Measurements from ENCODE around the gene TMEM115.

TMEM115 gene

DNA sequence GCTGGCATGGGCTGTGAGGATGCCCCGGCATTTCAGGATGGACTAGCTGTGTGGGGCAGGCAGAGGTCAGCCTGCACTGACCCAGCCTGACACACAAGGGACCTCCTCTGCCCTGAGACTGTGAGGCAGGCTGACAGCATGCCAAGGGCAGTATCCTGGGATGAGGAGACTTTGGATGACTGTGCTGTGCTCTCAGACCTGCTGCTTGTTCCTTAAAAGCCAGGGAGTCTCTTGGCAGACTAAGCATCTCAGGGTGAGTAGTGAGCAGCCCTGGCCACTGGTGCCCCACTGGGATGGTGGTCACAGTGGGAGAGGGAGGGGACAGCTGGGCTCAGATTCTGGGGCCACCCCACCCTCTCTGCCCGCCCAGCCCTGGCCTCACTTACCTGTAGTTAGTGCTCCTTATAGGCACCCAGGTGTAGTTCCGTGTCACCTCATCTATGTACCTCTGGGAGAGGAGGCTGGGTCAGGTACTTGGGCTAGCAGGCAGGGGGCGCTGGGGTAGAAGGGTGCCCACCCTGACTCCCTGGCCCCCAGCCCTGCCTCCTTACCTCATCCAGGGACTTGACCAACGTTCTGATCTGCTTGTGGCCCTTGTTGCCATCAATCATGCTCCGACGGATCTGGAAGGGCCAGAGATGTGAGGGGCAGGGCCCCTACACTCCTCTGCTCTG lies 16.1 kb upstream of the TMEM115 start:
- DNase-seq = no peak

DNA sequence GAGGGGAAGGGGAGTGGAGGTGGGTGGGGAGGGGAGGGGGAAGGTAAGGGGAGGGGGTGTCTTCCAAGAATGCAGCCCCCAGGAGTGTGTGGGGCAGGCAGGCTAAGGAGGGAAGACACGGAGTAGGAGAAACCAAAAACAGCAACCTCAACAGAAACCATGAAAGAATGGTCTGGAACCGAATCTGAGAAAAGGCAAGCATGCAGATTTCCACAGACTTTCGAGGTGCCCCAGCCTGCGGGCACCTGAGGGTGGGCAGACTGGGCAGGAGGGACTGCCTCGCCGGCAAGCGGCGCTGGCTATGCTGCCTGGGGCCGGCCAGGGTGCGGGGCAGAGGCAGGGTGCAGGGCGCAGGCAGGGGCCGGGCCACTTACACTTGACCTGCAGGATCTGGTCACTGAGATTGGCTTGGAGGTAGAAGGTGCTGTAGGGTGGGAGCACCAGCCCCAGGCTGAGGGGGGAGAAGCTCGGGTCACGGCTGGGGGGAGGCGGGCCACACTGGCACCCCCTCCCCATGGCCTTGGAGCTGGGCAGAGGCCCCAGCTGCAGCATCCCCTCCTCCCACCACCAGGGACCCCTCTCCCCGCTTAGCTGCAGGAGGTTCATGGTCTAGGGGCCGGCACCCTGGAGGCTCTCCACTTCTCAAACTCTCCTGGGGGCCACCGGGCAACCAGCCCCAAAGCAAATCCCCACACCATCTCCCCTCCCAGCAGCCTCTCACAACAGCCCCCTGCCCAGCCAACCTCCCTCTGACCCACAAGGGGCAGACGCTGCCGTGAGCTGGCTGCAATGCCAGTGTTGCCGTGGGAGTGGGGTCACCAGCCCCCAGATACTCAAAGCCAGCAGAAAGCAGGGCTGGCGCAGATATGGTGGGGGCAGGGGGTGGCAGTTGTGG lies 15.3 kb upstream of the TMEM115 start:
- DNase-seq = no peak

DNA sequence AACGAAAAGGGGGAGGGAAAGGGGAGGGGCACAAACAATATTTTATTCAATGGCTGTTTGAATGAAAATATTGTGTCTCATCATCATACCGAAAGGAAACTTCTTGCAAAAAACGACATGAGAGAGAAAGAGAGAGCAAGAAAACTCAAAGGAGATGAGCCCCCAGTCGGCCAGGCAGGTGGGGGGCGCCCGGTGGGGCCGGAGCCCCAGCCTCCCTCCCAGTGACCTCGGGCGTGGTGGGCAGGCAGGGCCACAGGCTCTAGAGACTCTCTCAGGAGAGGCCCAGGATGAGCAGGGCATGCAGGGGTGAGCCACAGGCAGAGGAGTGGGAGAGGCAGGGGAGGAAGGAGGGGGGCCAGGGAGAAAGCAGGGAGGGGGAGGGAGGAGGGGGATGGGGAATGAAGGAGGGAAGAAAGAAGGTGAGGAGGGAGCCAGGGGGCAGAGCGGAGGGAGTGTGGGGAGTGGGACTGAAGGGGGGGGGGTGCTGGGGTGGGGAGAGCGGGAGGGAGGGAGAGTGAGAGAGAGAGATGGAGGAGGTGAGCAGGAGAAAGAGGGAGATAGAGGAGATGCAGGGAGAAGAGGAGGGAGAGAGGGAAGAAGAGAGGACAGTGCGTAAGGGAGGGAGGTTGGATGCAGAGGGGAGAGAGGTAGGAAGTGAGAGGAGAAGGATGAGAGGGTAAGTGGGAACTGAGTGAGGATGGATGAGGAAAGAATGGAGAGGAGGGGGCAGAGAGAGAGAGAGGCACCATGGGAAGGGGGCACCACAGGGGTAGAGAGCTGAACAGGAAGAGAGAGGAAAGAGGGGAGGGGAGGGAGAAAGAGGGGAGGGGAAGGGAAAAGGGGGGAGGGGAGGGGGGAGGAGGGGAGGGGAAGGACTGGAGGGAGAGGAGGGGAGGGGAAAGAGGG lies 14.1 kb upstream of the TMEM115 start:
- DNase-seq = no peak

DNA sequence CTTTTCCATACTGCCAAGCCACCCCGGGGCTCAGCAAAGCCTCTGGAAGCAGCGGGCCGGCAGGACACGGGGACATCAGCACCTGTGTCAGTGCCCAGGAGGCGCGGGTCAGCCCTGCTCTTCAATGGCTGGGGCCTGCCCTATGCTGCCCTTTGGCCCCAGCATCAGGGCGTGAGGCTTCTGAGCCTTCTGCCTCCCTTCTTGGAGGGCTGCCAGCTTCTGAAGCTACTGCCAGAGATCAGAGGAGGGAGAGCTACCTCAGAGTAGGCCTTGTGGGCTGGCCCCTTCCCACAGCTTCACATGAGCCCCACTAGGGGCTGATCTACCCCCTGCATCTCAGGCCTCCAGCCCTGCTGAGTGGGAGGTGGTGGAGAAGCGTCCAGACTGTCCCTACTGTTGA lies 13.0 kb upstream of the TMEM115 start:
- no peak for DNase-seq

DNA sequence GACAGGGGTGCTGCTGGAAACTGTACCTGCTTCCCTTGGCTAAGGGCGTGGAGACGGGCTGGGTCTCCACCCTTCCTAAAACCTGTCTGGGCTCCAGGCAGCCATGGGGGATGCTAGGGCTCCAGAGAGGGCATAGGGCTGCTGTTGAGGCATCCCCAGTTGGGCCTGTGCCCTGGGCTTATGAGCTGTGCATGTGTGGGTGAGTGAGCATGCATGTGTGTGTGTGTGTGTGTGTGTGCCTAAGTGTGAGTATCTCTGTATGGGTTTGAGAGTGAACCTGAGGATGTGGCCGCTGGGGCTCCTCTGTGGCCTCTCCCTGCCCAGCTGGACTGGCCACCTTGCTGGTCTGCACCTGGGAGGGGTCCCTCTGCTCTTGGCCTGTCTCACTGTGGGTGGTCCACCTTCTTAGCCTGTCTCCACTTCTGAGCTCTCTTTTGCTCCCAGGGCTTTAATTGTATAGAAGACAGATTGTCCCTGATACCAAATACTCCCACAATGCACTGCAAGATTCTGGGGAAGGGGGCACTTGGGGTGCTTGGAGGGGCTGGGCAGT lies 11.9 kb upstream of the TMEM115 start:
- no peak for DNase-seq

DNA sequence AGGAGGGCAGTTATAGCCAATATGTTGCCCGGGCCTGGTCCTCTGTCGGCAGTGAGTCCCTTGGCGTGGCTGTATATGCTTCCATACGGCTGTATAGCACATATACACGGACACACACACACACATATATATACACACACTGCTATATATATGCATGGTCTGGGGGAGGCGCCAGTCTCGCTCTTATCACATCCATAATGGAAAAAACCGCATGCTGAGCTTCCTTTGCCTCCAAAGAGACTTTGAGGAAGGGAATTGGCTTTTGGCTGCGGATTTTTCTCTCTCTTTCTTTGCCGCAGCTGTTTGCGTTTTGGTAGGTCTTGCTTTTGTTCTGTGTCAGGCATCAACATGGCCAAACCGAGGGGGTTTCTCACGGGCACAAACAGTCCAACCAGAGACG lies 11.3 kb upstream of the TMEM115 start:
- DNase-seq = no peak

DNA sequence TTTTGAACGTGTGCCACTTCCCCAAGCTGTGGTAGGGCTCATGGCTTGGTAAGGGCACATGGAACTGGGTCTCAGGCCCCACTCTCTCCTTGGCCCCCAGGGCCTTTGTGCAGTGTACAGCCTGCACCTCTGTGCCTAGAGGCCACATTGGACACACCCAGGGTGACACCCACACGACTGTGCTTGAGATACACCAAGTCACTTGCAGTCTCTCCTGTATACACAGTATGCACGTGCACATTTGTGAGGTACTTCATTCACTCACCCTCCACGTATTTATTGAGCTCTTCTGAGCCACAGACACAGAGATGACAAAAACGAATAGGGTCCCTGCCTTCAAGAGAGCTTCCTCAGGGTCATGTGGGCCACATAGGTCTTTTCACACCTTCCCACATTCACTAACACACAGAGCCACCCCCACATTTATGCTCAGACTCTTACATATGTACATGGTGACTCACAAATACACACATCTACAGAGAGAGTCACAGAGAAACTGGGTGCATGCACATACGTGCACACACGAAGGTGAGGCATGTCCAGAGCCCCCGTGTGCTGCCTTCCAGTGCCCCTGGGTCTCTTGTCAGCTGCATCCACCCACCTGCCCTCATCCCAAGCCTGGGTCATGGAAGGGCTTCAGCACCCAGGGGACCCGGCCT lies 9.8 kb upstream of the TMEM115 start:
- no peak for DNase-seq

DNA sequence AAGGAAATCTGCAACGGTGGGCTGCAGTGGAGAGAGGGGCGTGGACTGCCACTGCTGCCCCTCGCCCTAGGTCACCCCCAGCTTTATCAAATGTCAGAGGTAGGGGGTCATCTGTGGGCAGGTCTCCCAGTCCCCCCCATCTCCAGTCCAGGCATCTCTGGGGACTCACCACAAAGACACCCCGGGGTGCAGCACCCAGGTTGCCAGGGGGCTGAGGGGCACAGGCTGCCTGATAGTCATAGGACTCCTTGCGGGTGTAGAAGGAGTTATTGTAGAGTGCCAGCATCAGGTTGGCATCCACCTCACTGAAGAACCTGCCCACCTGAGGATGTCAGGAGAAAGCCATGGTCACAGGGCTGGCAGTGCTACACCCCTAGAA lies 6.5 kb upstream of the TMEM115 start:
- no peak for DNase-seq

DNA sequence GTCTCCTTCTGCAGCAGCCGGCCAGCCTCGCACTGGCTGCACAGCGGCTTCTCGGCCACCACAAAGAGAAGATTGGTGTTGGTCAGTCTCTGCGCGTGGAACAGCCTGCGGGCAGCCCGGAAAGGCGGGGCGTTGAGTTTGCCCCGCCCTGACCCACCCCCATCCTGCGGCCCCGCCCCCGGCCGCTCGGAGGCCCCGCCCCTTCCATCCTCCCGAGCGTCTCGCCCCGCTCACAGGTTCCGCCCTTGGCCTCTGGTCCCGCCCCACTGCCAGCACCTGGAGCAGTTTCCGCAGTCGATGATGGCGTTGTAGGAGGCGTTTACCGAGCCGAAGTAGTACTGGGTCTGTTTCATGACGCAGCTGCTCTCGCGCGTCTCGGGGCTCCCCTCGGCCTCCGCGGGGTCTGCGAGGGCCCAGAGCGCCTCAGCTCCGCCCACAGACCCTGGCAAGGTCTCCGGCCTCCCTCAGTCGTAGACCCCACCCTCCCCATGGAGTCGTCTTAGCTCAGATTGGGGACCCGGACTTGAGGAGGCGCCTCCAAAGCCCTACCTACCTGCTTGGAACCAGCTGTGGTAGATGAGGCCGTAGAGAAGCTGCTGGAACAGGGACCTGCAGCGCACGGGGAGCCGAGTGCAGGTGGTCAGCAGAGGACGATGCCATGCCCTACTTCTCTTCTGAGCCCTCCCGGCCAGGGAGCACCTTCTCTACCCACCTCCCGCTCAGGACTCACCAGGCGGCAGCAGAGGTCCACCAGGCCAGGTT lies 5.9 kb upstream of the TMEM115 start:
- DNase-seq = peak; percentile 94 to 95

DNA sequence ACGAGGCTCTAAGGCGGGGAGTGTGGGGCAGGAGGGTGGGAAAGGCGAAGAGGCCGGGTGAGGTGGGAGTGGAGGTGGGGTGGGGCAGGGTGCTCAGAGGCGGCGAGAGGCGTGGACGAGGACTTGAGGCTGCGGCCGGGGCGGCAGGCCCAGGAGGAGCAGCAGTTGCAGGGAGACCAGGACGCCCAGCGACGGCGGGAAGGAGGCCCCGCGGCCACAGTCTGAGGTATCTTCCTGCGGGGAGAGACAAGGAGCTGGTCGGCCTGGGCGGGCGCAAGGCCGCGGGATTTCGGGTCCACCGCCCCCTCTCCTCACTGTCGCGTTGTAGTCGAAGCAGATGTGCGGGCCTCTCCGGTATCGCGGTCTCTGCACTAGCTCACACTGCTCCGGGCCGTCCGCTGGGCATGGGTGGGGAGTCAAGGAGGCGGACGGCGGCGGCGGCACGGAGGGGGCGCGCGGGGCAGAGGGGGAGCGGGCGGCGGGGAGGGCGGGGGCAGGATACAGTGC lies 5.3 kb upstream of the TMEM115 start:
- no peak for DNase-seq

DNA sequence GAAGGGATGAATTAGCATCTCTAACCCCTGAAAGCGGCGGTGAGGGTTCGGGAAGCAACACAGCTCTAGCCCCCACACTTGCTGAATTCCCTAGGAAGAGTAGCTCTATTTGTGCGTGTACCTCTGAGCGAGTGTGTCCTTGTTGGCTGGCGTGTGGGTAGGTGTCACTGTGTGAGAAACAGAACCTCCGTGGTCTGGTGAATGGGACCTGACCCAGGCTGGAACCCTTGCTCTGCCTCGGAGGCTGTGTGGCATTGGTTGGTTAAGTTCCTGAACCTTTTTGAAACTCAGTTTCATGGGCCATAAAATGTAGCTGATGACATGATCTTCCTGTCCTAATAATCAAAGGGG lies 414 bp upstream of the TMEM115 start:
- DNase-seq = no peak

DNA sequence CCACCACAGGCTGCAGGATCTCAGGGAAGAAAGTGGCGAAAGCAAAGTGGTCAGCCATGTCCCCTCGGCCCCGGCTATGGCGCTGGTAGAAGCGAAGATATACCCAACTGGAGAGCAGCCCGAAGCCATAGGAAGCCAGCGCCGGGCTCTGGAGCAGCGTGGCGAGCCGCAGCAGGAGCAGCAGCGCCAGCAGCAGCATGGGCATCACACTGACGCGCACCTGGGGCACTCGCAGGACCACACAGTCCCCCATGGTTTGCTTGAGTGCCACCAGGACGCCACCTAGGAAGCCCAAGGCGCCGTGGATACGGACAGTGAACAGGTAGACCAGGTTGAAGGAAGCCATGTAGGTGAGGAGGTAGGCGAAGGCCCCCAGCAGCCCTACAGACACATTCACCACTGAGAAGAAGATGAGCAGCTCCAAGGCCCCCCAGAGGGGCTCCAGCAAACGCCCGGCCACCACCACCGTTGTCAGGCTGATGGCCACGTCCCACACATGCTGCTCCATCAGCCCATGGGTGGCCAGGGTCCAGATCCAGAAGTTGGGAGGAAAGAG lies 888 bp downstream of the TMEM115 start:
- DNase-seq = no peak

DNA sequence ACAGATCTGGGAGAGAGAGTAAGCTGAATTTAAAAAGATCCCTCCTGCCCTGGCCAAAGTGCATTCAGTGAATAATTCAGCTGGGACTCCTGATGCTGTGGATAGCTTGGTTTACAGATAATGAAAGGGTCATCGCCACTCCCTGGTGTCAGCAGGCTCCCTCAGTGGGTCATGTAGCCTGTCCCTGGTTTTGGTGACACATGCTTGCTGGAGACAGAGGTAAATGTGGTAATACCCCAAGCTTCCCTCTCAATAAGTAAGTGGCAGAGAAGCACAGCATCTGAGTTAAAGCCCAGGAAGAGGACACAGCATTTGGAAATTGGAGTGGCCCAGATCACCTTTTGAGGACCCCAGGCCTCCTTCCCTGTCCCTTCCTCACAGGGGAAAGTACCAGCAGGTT lies 1.8 kb downstream of the TMEM115 start:
- DNase-seq = no peak

DNA sequence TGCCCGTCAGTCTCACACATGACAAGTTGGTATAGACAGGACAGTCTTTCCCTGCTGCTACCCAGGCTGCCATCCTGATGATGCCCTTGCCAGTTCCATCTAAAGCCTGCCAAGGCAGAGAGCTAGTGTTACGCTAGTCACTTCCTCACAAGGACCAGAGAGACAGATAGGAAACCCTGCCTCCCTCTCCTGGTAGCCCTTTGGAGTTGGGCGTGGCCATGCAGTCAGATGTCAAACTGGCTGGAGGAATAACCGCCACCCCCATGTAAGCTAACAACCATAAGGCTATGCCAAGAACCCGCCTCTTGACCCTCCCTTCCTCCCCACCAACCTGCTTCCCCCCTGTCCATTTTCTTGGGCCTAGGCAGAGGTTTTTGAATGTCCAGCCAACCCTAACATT lies 2.8 kb downstream of the TMEM115 start:
- DNase-seq = no peak

DNA sequence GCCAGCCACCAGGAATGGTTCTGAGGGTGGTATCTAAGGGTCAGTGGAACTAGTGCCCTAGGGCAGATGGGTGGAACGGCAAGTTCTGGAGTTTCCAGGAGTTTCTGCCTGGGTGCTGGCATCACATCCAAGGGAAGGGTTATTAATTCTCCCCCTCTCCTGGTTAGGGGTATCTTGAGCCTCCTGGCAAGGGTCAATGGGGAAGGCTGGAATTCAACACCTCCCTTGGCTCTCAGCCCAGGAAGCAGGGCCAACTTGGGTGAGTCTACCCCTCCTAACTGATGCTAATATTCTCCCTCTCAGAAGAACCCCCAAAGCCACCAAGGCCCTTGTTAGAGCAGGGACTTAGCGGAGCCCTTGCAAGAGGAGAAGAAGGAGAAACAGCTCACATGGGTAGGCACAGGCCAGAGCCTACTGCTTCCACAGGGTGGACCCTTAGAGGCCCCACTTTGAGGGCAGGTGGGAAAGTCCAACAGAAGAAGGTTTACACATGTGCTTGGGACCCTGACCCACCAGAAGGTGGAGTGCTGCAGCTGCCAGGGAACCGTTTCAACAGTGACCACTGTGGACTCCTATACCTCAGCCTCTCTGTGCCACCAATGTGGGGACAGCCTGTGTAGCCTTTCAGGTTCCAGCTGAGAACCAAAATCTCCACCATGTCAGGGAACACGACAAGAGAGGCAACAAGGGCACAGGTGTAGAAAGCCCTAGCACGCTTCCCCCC lies 3.3 kb downstream of the TMEM115 start:
- no peak for DNase-seq

DNA sequence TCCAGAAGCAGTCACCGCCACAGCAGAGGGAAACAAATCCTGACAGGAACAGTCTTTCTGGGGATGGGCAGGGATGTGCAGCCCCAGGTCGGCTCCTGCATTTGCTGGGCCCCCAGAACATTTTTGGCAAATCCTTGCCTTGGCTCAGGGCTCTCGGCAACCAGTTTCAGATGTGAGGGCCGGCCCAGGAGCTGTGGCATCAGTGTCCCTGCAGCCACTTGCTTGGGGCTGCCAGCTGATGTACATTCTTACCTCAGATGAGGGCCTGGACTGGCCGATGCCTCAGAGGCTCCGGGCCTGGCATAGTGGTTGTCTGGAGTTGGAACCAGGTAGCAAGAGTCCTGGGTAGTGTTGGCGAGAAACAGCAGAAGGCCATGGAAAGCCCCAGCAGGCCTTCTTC lies 4.5 kb downstream of the TMEM115 start:
- no peak for DNase-seq

DNA sequence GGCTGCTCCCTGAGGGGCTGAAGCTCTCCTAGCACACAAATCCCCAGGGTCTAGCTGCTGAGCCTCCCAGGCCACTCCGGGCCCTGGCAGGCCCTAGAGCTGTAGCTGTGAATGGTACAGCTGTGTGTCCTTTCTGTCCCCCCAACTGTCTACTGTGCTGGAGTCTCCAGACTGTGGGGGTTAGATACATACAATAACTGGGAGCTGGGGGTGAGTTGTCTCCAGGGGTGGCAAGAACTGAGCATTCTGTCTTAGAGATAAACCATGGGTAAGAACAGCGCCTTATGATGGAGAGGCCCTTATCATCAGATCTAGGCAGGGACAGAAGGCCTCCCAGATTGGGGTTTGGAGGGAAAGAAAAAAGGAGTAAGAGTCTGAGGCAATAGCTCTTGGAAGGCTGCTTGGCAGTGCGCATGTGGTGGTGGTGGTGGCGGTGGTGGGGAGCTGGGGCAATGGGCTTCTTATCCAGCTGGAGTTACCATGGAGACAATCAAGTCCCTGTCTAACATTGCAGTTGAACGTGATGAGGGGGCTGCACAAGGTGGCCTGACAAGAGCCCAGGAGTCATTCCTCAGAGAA lies 5.0 kb downstream of the TMEM115 start:
- DNase-seq = no peak

DNA sequence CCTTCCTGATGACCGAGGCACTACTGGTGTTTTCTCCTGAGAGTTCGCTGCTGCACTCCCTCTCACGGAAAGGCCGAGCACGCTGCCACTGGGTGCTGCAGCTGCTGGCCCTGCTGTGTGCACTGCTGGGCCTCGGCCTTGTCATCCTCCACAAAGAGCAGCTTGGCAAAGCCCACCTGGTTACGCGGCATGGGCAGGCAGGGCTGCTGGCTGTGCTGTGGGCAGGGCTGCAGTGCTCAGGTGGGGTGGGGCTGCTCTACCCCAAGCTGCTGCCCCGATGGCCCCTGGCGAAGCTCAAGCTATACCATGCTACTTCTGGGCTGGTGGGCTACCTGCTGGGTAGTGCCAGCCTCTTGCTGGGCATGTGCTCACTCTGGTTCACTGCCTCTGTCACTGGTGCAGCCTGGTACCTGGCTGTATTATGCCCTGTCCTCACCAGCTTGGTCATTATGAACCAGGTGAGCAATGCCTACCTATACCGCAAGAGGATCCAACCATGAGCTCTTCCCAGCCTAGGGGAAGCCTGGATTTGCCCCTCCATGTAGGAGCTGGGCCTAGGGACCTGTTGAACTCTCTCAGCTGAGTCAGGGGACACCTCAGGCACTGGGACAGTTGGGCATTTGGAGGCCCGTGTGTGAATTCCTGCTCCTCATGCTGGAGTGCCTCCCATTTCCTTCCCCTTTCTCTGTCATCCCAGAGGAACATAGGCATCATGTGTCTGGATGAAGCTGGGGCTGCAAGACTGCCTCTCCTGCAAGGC lies 5.9 kb downstream of the TMEM115 start:
- DNase-seq = no peak

DNA sequence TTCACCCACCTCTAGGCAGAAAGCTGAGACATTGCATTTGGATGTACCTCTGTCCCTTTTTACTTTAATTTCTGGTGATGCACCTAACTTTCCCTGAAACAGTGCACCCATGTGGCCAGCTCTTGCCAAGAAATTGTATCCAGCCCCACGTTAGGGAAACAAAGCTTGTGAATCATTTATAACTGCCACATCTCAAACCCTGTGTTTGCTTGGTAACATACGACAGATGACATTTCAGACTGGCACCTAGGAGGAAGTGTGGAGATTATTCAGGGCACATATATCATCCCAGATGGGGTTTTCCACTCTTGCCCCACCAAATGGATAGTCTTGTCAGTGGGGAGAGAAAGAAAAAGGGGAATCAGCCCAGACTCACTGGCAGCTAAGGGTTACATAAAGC lies 6.5 kb downstream of the TMEM115 start:
- no peak for DNase-seq

DNA sequence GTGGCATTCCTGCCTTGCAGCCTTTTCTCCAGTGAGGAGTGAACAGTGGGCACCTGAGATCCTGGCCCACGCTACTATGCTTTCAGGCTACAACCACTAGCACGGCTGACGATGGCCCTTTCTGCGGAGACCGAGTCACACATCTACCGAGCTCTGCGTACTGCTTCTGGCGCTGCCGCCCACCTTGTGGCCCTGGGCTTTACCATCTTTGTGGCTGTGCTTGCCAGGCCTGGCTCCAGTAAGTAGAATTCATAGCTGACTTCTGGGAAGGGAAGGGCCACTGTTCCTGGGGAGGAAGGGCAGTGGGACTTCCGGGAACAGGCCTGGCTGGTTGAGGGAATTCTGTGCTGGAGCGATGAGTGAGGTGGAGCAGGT lies 8.0 kb downstream of the TMEM115 start:
- no peak for DNase-seq
